B cell (primary cell): ENCODE results near the gene ENC1. TPM values are rescaled to one million over a fixed set of nuclear protein-coding genes. Genes with fewer than 3 reads are reported as not detected.

Source experiments
- ATAC-seq: fragments of 200-7000 bp; cut with Tn5 transposase; one replicate; pipeline ENCODE4 v1.10.0; 2021; ENCODE audit warnings: low read depth, mild to moderate bottlenecking, moderate number of reproducible peaks, moderate library complexity
- CTCF ChIA-PET: fragments of 350-600 bp; sonication (Branson Sonifier 250); formaldehyde crosslinking; loops from one replicate; lab custom pipeline; 2021; ENCODE audit warnings: antibody characterized with exemption, inconsistent platforms; lab: Charles Lee
- POLR2A ChIA-PET: fragments of 350-600 bp; sonication (Branson Sonifier 250); formaldehyde crosslinking; loops from one replicate; lab custom pipeline; 2021; ENCODE audit warnings: antibody characterized with exemption; lab: Charles Lee
- DNase-seq: peaks from one replicate; pipeline ENCODE4 v3.0.0; 2013
- H2AFZ ChIP-seq: 2 replicates; pipeline ENCODE4 v1.6.1; 2012; ENCODE audit warnings: mild to moderate bottlenecking, low read depth, low read length; ENCODE audit not compliant: insufficient read depth, poor library complexity, severe bottlenecking
- H3K27ac ChIP-seq, 2 donors: 1 replicate in 1 of 2; 2 replicates in 1 of 2; pipeline ENCODE4 v1.5.1; 2012 to 2013; ENCODE audit warnings: low read length in 2 of 2, mild to moderate bottlenecking in 2 of 2, moderate library complexity in 1 of 2
- H3K27me3 ChIP-seq, 4 experiments: fragments of 200-600 bp in 1 of 4; sonication (generic) in 1 of 4; replicated peaks in 1 of 4; 1 replicate in 2 of 4; 2 replicates in 2 of 4; pipeline versions ENCODE4 v1.6.1 to v1.7.0; 2013 to 2016; ENCODE audit warnings: low read length in 3 of 4, mild to moderate bottlenecking in 2 of 4, mixed read lengths in 1 of 4, moderate library complexity in 1 of 4; ENCODE audit not compliant: insufficient read depth in 4 of 4, control insufficient read depth in 3 of 4; ENCODE audit errors: control extremely low read depth in 1 of 4
- H3K36me3 ChIP-seq, 2 experiments: replicated peaks in 1 of 2; 1 replicate in 1 of 2; 2 replicates in 1 of 2; pipeline versions ENCODE4 v1.6.1 to v1.7.1; 2013; ENCODE audit warnings: low read length in 1 of 2; ENCODE audit not compliant: insufficient read depth in 2 of 2, control insufficient read depth in 1 of 2; ENCODE audit errors: control extremely low read depth in 1 of 2, extremely low read depth in 1 of 2
- H3K4me1 ChIP-seq, 2 donors: fragments of 200-600 bp in 1 of 2; sonication (generic) in 1 of 2; 1 replicate in 1 of 2; 2 replicates in 1 of 2; pipeline versions ENCODE4 v1.5.1 to v1.6.1; 2013 to 2017; ENCODE audit warnings: low read length in 2 of 2; ENCODE audit not compliant: control insufficient read depth in 2 of 2, insufficient read depth in 2 of 2
- H3K4me2 ChIP-seq: replicated peaks from 2 replicates; pipeline ENCODE3; 2012; ENCODE audit warnings: mild to moderate bottlenecking, low read depth, low read length; ENCODE audit not compliant: poor library complexity, severe bottlenecking
- H3K4me3 ChIP-seq, 5 experiments: fragments of 200-600 bp in 1 of 5; sonication (generic) in 1 of 5; 1 replicate in 3 of 5; 2 replicates in 2 of 5; pipeline versions ENCODE4 v1.5.1 to v1.7.0; 2011 to 2016; ENCODE audit warnings: low read length in 4 of 5, mild to moderate bottlenecking in 4 of 5, low read depth in 2 of 5, control low read depth in 1 of 5, moderate library complexity in 1 of 5; ENCODE audit not compliant: insufficient read depth in 1 of 5; ENCODE audit errors: control extremely low read depth in 1 of 5, extremely low read depth in 1 of 5
- H3K79me2 ChIP-seq: fragments of 200-600 bp; sonication (generic); one replicate; pipeline ENCODE4 v1.6.0; 2016; ENCODE audit warnings: low read length; ENCODE audit not compliant: control insufficient read depth, insufficient read depth
- H3K9ac ChIP-seq: fragments of 200-600 bp; sonication (generic); 2 replicates; pipeline ENCODE4 v1.6.1; 2017; ENCODE audit warnings: mild to moderate bottlenecking, low read length, moderate library complexity
- H3K9me3 ChIP-seq, 3 donors: one replicate each; pipeline versions ENCODE4 v1.6.1 to v1.7.1; 2013; ENCODE audit warnings: low read length in 2 of 3; ENCODE audit not compliant: control insufficient read depth in 2 of 3, insufficient read depth in 1 of 3; ENCODE audit errors: control extremely low read depth in 1 of 3
- H4K20me1 ChIP-seq: 2 replicates; pipeline ENCODE4 v1.6.0; 2012; ENCODE audit warnings: mild to moderate bottlenecking, low read length; ENCODE audit not compliant: insufficient read depth, control insufficient read depth, poor library complexity, severe bottlenecking
- H3K27ac Mint-ChIP-seq: one replicate; pipeline ENCODE4 v1.8.0; 2021; ENCODE audit warnings: mixed read lengths
- H3K27me3 Mint-ChIP-seq: one replicate; pipeline ENCODE4 v1.8.0; 2021; ENCODE audit warnings: mixed read lengths
- H3K4me1 Mint-ChIP-seq: one replicate; pipeline ENCODE4 v1.8.0; 2021; ENCODE audit warnings: mixed read lengths
- H3K4me3 Mint-ChIP-seq: one replicate; pipeline ENCODE4 v1.8.0; 2021; ENCODE audit warnings: mixed read lengths
- H3K9me3 Mint-ChIP-seq: one replicate; pipeline ENCODE4 v1.8.0; 2022; ENCODE audit warnings: mixed read lengths; ENCODE audit not compliant: insufficient read depth
- EZH2 ChIP-seq: IDR thresholded peaks from 2 replicates; pipeline ENCODE4 v1.6.1; 2012; ENCODE audit warnings: borderline replicate concordance, low read depth, mild to moderate bottlenecking, moderate library complexity, low read length; ENCODE audit not compliant: insufficient read depth, poor library complexity, severe bottlenecking
- WGBS: methylation state at CpG from one replicate; pipeline ENCODE4 v1.1.5; 2013; ENCODE audit warnings: missing lambda C conversion rate; ENCODE audit not compliant: insufficient coverage; 5-methylcytosine and 5-hydroxymethylcytosine counted together
- intact Hi-C: fragments of 100-400 bp; cut with micrococcal nuclease; formaldehyde crosslinking; loops from one replicate; pipeline ENCODE4 v1.10.0; 2022
- polyA plus RNA-seq: library from polyadenylated mRNA; depleted of rRNA; stranded (reverse); fragments of >200 nt; gene quantifications from 2 replicates; pipeline ENCODE4 v1.2.3, GENCODE V29; 2012
- total RNA-seq, 2 donors: library from RNA; stranded (reverse); fragments of 120-200 nt in 1 of 2; gene quantifications; 1 replicate in 1 of 2; 2 replicates in 1 of 2; pipeline versions ENCODE4 v1.2.3 to v1.2.4, GENCODE V29; 2013 to 2022
- TF ChIP-seq, protein P1 (sequence below): fragments of 200-600 bp; IDR thresholded peaks from one replicate; pipeline ENCODE4 v1.8.0; 2022; ENCODE audit warnings: antibody characterized with exemption, mild to moderate bottlenecking

ENC1 gene
- total and polyA plus RNA-seq, 2 donors (not counting 1 experiment from before 2014, with no cell fraction given) = 7.2 to 14.6 TPM

GRCh38 chr5:74684900-74685851, 44.6 kb upstream of the ENC1 start, which contains the start of gene HEXB:
HEXB (plus strand) TSS chr5:74685233; CDS start chr5:74685261, 28 bp downstream.
- peaks cover 12 to 16% of the 10 kb centered on the region in 2 donors for H3K4me1 ChIP-seq
- no peaks in the 10 kb centered on the region for H4K20me1 ChIP-seq
- no peaks in the 10 kb centered on the region for H3K9me3 Mint-ChIP-seq
- H3K9ac ChIP-seq = peak within 1 kb of the TSS; percentile 88
- 5% methylated on average over 63 of the region's 78 CpGs for WGBS
- POLR2A ChIA-PET = interaction anchor here (0.7 kb wide), 1 partner anchor 282 kb away, joined by 4 read pairs; no protein-coding TSS in a partner anchor
- CTCF ChIA-PET = interaction anchor here (1.7 to 2.1 kb wide), 2 partner anchors 10 to 12 kb away, joined by 5 to 6 read pairs; no protein-coding TSS in a partner anchor
- H3K27me3 ChIP-seq = no peaks in the 10 kb centered on the region
- intact Hi-C loops = loop anchor here (1.0 to 10.0 kb wide), 5 partner anchors 44 to 1840 kb away; partner anchors contain the start of genes CERT1, ENC1, GFM2 and NSA2
- H3K4me3 Mint-ChIP-seq = peak within 1 kb of the TSS; percentile 87
- peak within 1 kb of the TSS; percentile 80 to 98 (median 88) for H3K4me3 ChIP-seq
- H2AFZ ChIP-seq = peak within 1 kb of the TSS; percentile 86
- peak within 1 kb of the TSS; percentile 93 for H3K4me2 ChIP-seq
- H3K36me3 ChIP-seq = peaks cover 0 to 8% of the 10 kb centered on the region in 2 experiments
- peak within 1 kb of the TSS; percentile 42 to 67 for H3K27ac ChIP-seq
- H3K9me3 ChIP-seq = no peaks in the 10 kb centered on the region
- no peak for TF ChIP-seq EZH2
- TF ChIP-seq, protein P1, sequence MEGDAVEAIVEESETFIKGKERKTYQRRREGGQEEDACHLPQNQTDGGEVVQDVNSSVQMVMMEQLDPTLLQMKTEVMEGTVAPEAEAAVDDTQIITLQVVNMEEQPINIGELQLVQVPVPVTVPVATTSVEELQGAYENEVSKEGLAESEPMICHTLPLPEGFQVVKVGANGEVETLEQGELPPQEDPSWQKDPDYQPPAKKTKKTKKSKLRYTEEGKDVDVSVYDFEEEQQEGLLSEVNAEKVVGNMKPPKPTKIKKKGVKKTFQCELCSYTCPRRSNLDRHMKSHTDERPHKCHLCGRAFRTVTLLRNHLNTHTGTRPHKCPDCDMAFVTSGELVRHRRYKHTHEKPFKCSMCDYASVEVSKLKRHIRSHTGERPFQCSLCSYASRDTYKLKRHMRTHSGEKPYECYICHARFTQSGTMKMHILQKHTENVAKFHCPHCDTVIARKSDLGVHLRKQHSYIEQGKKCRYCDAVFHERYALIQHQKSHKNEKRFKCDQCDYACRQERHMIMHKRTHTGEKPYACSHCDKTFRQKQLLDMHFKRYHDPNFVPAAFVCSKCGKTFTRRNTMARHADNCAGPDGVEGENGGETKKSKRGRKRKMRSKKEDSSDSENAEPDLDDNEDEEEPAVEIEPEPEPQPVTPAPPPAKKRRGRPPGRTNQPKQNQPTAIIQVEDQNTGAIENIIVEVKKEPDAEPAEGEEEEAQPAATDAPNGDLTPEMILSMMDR = no peak
- H3K27me3 Mint-ChIP-seq = peaks cover 2% of the 10 kb centered on the region
- H3K4me1 Mint-ChIP-seq = peaks cover 20% of the 10 kb centered on the region
- ATAC-seq (peak; percentile 85), DNase-seq (peak; percentile 80)
- H3K27ac Mint-ChIP-seq = peak within 1 kb of the TSS; percentile 75
- no peaks in the 10 kb centered on the region for H3K79me2 ChIP-seq
